Ishikawa (cell line): ENCODE measurements around the gene KLHL11.

Experiments used
- CEBPB ChIP-seq: IDR thresholded peaks from 2 replicates; pipeline ENCODE4 v1.6.1; 2012
- CREB1 ChIP-seq: IDR thresholded peaks from 2 replicates; pipeline ENCODE4 v1.6.1; 2012; ENCODE audit warnings: low read depth
- EGR1 ChIP-seq: IDR thresholded peaks from 2 replicates; pipeline ENCODE4 v1.6.1; 2012
- EP300 ChIP-seq: IDR thresholded peaks from 2 replicates; pipeline ENCODE4 v1.6.1; 2012; ENCODE audit warnings: borderline replicate concordance
- FOXM1 ChIP-seq: IDR thresholded peaks from 2 replicates; pipeline ENCODE4 v1.6.1; 2012; ENCODE audit warnings: low read depth, borderline replicate concordance
- MAX ChIP-seq: IDR thresholded peaks from 2 replicates; pipeline ENCODE4 v1.6.1; 2012
- NFIC ChIP-seq: IDR thresholded peaks from 2 replicates; pipeline ENCODE4 v1.6.1; 2012
- RAD21 ChIP-seq: IDR thresholded peaks from 2 replicates; pipeline ENCODE4 v1.6.1; 2012; ENCODE audit warnings: low read depth
- TAF1 ChIP-seq: IDR thresholded peaks from 2 replicates; pipeline ENCODE4 v1.6.1; 2012; ENCODE audit warnings: low read depth, mild to moderate bottlenecking
- TCF12 ChIP-seq: IDR thresholded peaks from 2 replicates; pipeline ENCODE4 v1.6.1; 2012; ENCODE audit warnings: low read depth
- YY1 ChIP-seq: IDR thresholded peaks from 2 replicates; pipeline ENCODE4 v1.6.1; 2012; ENCODE audit warnings: low read depth
- ZBTB7A ChIP-seq: IDR thresholded peaks from 2 replicates; pipeline ENCODE4 v1.6.1; 2012; ENCODE audit warnings: low read depth
- TF ChIP-seq, protein P1 (sequence below): IDR thresholded peaks from 2 replicates; pipeline ENCODE4 v1.6.1; 2012; ENCODE audit warnings: low read depth, mild to moderate bottlenecking

- TF ChIP-seq EP300, result no peak
- no peak for TF ChIP-seq RAD21
- no peak for TF ChIP-seq MAX
- peak; percentile 69 for TF ChIP-seq CEBPB
- no peak for TF ChIP-seq YY1
- TF ChIP-seq NFIC, result no peak
- TF ChIP-seq, protein P1, sequence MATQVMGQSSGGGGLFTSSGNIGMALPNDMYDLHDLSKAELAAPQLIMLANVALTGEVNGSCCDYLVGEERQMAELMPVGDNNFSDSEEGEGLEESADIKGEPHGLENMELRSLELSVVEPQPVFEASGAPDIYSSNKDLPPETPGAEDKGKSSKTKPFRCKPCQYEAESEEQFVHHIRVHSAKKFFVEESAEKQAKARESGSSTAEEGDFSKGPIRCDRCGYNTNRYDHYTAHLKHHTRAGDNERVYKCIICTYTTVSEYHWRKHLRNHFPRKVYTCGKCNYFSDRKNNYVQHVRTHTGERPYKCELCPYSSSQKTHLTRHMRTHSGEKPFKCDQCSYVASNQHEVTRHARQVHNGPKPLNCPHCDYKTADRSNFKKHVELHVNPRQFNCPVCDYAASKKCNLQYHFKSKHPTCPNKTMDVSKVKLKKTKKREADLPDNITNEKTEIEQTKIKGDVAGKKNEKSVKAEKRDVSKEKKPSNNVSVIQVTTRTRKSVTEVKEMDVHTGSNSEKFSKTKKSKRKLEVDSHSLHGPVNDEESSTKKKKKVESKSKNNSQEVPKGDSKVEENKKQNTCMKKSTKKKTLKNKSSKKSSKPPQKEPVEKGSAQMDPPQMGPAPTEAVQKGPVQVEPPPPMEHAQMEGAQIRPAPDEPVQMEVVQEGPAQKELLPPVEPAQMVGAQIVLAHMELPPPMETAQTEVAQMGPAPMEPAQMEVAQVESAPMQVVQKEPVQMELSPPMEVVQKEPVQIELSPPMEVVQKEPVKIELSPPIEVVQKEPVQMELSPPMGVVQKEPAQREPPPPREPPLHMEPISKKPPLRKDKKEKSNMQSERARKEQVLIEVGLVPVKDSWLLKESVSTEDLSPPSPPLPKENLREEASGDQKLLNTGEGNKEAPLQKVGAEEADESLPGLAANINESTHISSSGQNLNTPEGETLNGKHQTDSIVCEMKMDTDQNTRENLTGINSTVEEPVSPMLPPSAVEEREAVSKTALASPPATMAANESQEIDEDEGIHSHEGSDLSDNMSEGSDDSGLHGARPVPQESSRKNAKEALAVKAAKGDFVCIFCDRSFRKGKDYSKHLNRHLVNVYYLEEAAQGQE, result no peak
- TF ChIP-seq EGR1, result no peak
- TF ChIP-seq FOXM1, result no peak
- TF ChIP-seq CREB1, result no peak
- TF ChIP-seq TAF1, result no peak
- TF ChIP-seq ZBTB7A, result no peak
- no peak for TF ChIP-seq TCF12
These were observed 29.6 kb upstream of the KLHL11 start for GRCh38 chr17:41894791-41895331.
